K562 (cell line): ENCODE results near the gene DGCR2. TPM values are rescaled to one million over a fixed set of nuclear protein-coding genes. Genes with fewer than 3 reads are reported as not detected.

Experiments used
- C11orf30 ChIP-seq: fragments of 450-650 bp; IDR thresholded peaks from 2 replicates; pipeline ENCODE4 v1.6.1; 2016; ENCODE audit warnings: low read depth, mild to moderate bottlenecking
- ELF1 ChIP-seq: fragments of 200-800 bp; sonication (Bioruptor generic); IDR thresholded peaks from 2 replicates; pipeline ENCODE4 v1.6.1; 2016; ENCODE audit warnings: missing genetic modification characterization, missing compliant biosample characterization
- HMG20A ChIP-seq: fragments of 450-650 bp; formaldehyde crosslinking; conservative IDR thresholded peaks from 2 replicates; pipeline ENCODE4 v1.4.0; 2020; ENCODE audit warnings: mild to moderate bottlenecking, mixed read lengths
- MTA2 ChIP-seq: fragments of 450-650 bp; IDR thresholded peaks from 2 replicates; pipeline ENCODE4 v1.6.1; 2016; ENCODE audit warnings: low read depth
- MYC ChIP-seq, 2 experiments: fragments of 250-450 bp in 1 of 2; sonication (Bioruptor Pico) in 1 of 2; IDR thresholded peaks; 2 replicates each; pipeline versions ENCODE4 v1.5.1 to v1.6.1; 2012 to 2021; ENCODE audit warnings: low read depth in 2 of 2, borderline replicate concordance in 1 of 2, improper control_type of control experiment in 1 of 2, low read length in 1 of 2, mild to moderate bottlenecking in 1 of 2, moderate library complexity in 1 of 2
- POLR3A ChIP-seq: IDR thresholded peaks from 2 replicates; pipeline ENCODE4 v1.6.1; 2011; ENCODE audit warnings: borderline replicate concordance, mild to moderate bottlenecking, moderate library complexity; ENCODE audit not compliant: insufficient read length, insufficient read depth; ENCODE audit errors: extremely low read depth
- PTRF ChIP-seq: fragments of 450-650 bp; IDR thresholded peaks from 2 replicates; pipeline ENCODE4 v1.6.1; 2016; ENCODE audit warnings: mild to moderate bottlenecking, missing genetic modification characterization, missing compliant biosample characterization
- TEAD2 ChIP-seq: fragments of 450-650 bp; IDR thresholded peaks from 2 replicates; pipeline ENCODE4 v1.6.1; 2016; ENCODE audit warnings: missing genetic modification characterization, control low read depth, missing compliant biosample characterization
- ZNF780A ChIP-seq: fragments of 250-450 bp; sonication (Bioruptor Pico); IDR thresholded peaks from 2 replicates; pipeline ENCODE4 v1.5.0; 2021; ENCODE audit warnings: mild to moderate bottlenecking
- polyA plus RNA-seq, 8 experiments: library from polyadenylated mRNA; depleted of rRNA in 4 of 8; stranded (reverse) in 5 of 8; unstranded in 3 of 8; fragments of >200 nt; fragmentation: Nextera tagmentation in 2 of 8; fragmentation: Illumina TruSeq in 1 of 8; extraction: Ambion mirVana in 2 of 8; extraction: Trizol in 1 of 8; gene quantifications; 2 replicates each; pipeline versions ENCODE4 v1.2.1 to v1.2.3, GENCODE V29; 2011 to 2014; ENCODE audit warnings: inconsistent platforms in 1 of 8, missing spikeins in 1 of 8
- total RNA-seq, 7 experiments: library from RNA; depleted of rRNA in 6 of 7; stranded (reverse); fragments of >200 nt in 6 of 7; fragmentation: Illumina TruSeq in 2 of 7; extraction: Trizol in 2 of 7; gene quantifications; 2 replicates each; pipeline versions ENCODE4 v1.2.1 to v1.2.3, GENCODE V29; 2011 to 2021; ENCODE audit warnings: low replicate concordance in 1 of 7
- TF ChIP-seq, protein P1 (sequence below), 2 experiments: fragments of 450-650 bp in 1 of 2; sonication (generic) in 1 of 2; formaldehyde crosslinking in 1 of 2; IDR thresholded peaks; 2 replicates each; pipeline versions ENCODE4 v1.7.1 to v1.9.0; 2016 to 2022; ENCODE audit warnings: inconsistent platforms in 1 of 2, mild to moderate bottlenecking in 1 of 2, missing genetic modification reagents in 1 of 2
- TF ChIP-seq, protein P2 (sequence below): fragments of 250-450 bp; sonication (Bioruptor Pico); IDR thresholded peaks from 2 replicates; pipeline ENCODE4 v1.4.0; 2020; ENCODE audit warnings: mild to moderate bottlenecking
- TF ChIP-seq, protein P3 (sequence below): IDR thresholded peaks from 2 replicates; pipeline ENCODE4 v1.6.1; 2011; ENCODE audit warnings: borderline replicate concordance, low read depth, mild to moderate bottlenecking, moderate library complexity, low read length; ENCODE audit not compliant: insufficient read depth, poor library complexity, severe bottlenecking
- TF ChIP-seq, protein P4 (sequence below): fragments of 450-650 bp; formaldehyde crosslinking; IDR thresholded peaks from 2 replicates; pipeline ENCODE4 v1.4.0; 2020; ENCODE audit warnings: mild to moderate bottlenecking, moderate library complexity

The DGCR2 gene
- total and polyA plus RNA-seq, 9 of the 15 experiments (the other 6 are each of a cell fraction or from before 2014, with no cell fraction given), result 0.69 to 101 (median 56.4) TPM

DNA sequence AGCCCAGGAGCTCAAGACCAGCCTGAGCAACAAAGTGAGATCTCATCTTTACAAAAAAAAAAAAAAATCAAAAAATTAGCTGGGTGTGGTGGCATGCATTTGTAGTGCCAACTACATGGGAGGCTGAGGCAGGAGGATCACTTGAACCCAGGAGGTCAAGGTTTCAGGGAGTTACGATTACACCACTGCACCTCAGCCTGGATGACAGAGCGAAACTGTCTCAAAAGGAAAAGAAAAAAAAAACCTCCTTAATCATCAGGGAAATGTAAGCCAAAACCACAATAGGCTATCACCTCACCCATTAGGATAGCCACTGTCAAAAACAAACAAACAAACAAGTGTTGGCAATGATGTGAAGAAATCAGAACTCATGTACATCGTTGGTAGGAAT is 13.4 kb downstream of the DGCR2 start (continued):
- TF ChIP-seq, protein P1, sequence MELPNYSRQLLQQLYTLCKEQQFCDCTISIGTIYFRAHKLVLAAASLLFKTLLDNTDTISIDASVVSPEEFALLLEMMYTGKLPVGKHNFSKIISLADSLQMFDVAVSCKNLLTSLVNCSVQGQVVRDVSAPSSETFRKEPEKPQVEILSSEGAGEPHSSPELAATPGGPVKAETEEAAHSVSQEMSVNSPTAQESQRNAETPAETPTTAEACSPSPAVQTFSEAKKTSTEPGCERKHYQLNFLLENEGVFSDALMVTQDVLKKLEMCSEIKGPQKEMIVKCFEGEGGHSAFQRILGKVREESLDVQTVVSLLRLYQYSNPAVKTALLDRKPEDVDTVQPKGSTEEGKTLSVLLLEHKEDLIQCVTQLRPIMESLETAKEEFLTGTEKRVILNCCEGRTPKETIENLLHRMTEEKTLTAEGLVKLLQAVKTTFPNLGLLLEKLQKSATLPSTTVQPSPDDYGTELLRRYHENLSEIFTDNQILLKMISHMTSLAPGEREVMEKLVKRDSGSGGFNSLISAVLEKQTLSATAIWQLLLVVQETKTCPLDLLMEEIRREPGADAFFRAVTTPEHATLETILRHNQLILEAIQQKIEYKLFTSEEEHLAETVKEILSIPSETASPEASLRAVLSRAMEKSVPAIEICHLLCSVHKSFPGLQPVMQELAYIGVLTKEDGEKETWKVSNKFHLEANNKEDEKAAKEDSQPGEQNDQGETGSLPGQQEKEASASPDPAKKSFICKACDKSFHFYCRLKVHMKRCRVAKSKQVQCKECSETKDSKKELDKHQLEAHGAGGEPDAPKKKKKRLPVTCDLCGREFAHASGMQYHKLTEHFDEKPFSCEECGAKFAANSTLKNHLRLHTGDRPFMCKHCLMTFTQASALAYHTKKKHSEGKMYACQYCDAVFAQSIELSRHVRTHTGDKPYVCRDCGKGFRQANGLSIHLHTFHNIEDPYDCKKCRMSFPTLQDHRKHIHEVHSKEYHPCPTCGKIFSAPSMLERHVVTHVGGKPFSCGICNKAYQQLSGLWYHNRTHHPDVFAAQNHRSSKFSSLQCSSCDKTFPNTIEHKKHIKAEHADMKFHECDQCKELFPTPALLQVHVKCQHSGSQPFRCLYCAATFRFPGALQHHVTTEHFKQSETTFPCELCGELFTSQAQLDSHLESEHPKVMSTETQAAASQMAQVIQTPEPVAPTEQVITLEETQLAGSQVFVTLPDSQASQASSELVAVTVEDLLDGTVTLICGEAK (IDR thresholded peaks at IDR 0.05), result no peak
- TF ChIP-seq, protein P1 (CRISPR knock-in tag; IDR thresholded peaks at IDR 0.05), result no peak
- TF ChIP-seq, protein P2, sequence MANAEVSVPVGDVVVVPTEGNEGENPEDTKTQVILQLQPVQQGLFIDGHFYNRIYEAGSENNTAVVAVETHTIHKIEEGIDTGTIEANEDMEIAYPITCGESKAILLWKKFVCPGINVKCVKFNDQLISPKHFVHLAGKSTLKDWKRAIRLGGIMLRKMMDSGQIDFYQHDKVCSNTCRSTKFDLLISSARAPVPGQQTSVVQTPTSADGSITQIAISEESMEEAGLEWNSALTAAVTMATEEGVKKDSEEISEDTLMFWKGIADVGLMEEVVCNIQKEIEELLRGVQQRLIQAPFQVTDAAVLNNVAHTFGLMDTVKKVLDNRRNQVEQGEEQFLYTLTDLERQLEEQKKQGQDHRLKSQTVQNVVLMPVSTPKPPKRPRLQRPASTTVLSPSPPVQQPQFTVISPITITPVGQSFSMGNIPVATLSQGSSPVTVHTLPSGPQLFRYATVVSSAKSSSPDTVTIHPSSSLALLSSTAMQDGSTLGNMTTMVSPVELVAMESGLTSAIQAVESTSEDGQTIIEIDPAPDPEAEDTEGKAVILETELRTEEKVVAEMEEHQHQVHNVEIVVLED (CRISPR knock-in tag), result no peak
- TF ChIP-seq ZNF780A, result no peak
- TF ChIP-seq, protein P3, sequence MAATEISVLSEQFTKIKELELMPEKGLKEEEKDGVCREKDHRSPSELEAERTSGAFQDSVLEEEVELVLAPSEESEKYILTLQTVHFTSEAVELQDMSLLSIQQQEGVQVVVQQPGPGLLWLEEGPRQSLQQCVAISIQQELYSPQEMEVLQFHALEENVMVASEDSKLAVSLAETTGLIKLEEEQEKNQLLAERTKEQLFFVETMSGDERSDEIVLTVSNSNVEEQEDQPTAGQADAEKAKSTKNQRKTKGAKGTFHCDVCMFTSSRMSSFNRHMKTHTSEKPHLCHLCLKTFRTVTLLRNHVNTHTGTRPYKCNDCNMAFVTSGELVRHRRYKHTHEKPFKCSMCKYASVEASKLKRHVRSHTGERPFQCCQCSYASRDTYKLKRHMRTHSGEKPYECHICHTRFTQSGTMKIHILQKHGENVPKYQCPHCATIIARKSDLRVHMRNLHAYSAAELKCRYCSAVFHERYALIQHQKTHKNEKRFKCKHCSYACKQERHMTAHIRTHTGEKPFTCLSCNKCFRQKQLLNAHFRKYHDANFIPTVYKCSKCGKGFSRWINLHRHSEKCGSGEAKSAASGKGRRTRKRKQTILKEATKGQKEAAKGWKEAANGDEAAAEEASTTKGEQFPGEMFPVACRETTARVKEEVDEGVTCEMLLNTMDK, result no peak
- TF ChIP-seq TEAD2 (tag), result no peak
- no peak for TF ChIP-seq MYC (IDR thresholded peaks at IDR 0.05; ENCODE audit: low read depth, low read length)
- TF ChIP-seq MYC (CRISPR knock-in tag; IDR thresholded peaks at IDR 0.05; ENCODE audit: borderline replicate concordance, low read depth), result peak; percentile 55; the same call in 1 of the 2 replicates
- TF ChIP-seq PTRF (tag), result no peak
- TF ChIP-seq HMG20A (CRISPR knock-in tag), result no peak
- no peak for TF ChIP-seq ELF1
- peak; percentile 60; the same call in 1 of the 2 replicates for TF ChIP-seq C11orf30
- TF ChIP-seq POLR3A, result no peak
- TF ChIP-seq MTA2, result peak; percentile 46; the same call in 1 of the 2 replicates
- TF ChIP-seq, protein P4, sequence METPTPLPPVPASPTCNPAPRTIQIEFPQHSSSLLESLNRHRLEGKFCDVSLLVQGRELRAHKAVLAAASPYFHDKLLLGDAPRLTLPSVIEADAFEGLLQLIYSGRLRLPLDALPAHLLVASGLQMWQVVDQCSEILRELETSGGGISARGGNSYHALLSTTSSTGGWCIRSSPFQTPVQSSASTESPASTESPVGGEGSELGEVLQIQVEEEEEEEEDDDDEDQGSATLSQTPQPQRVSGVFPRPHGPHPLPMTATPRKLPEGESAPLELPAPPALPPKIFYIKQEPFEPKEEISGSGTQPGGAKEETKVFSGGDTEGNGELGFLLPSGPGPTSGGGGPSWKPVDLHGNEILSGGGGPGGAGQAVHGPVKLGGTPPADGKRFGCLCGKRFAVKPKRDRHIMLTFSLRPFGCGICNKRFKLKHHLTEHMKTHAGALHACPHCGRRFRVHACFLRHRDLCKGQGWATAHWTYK (CRISPR knock-in tag), result no peak
